Measurements from ENCODE around the gene KIF11.

KIF11 gene

GRCh38 chr10:92591550-92592022, 1.3 kb upstream of the KIF11 start:
- DNase-seq = peak; percentile 94 to 96 (median 96)

GRCh38 chr10:92593619-92594588, 974 bp downstream of the KIF11 start:
- DNase-seq = peak in 2 of 3 donors; percentile 11 to 29

GRCh38 chr10:92595505-92595904, 2.6 kb downstream of the KIF11 start:
- no peak for DNase-seq

- DNase-seq = no peak
Observed at GRCh38 chr10:92598321-92598720, 5.4 kb downstream of the KIF11 start.

GRCh38 chr10:92604841-92605240, 11.9 kb downstream of the KIF11 start:
- no peak for DNase-seq

- peak in 1 of 3 donors; percentile 16 for DNase-seq
Observed at GRCh38 chr10:92615515-92615914, 22.6 kb downstream of the KIF11 start.

GRCh38 chr10:92619368-92619767, 26.4 kb downstream of the KIF11 start:
- DNase-seq = no peak

GRCh38 chr10:92627845-92628480, 35.0 kb downstream of the KIF11 start:
- DNase-seq = peak in 1 of 3 donors; percentile 4

- DNase-seq = no peak
Observed at GRCh38 chr10:92629945-92630344, 37.0 kb downstream of the KIF11 start.

- DNase-seq = no peak
Observed at GRCh38 chr10:92638037-92638436, 45.1 kb downstream of the KIF11 start.

GRCh38 chr10:92640107-92640506, 47.2 kb downstream of the KIF11 start:
- DNase-seq = no peak

- no peak for DNase-seq
Observed at GRCh38 chr10:92641492-92641891, 48.6 kb downstream of the KIF11 start.

GRCh38 chr10:92644921-92645320, 52.0 kb downstream of the KIF11 start:
- DNase-seq = peak; percentile 11 to 46 (median 28)

- peak in 1 of 3 donors; percentile 10 for DNase-seq
Observed at GRCh38 chr10:92650864-92651263, 57.9 kb downstream of the KIF11 start.

- DNase-seq = no peak
Observed at GRCh38 chr10:92655426-92655825, 62.5 kb downstream of the KIF11 start.

GRCh38 chr10:92656266-92656961, 63.5 kb downstream of the KIF11 start:
- DNase-seq = no peak

GRCh38 chr10:92657024-92657423, 64.1 kb downstream of the KIF11 start:
- DNase-seq = no peak

- no peak for DNase-seq
Observed at GRCh38 chr10:92662848-92663247, 69.9 kb downstream of the KIF11 start.

GRCh38 chr10:92664322-92664721, 71.4 kb downstream of the KIF11 start:
- DNase-seq = no peak

- DNase-seq = no peak
Observed at GRCh38 chr10:92667078-92667477, 74.1 kb downstream of the KIF11 start.

GRCh38 chr10:92677708-92678107, 84.8 kb downstream of the KIF11 start:
- no peak for DNase-seq

GRCh38 chr10:92678206-92678605, 85.3 kb downstream of the KIF11 start:
- no peak for DNase-seq

GRCh38 chr10:92681306-92681834, 88.4 kb downstream of the KIF11 start:
- no peak for DNase-seq

Measured in suppressor macrophage treated with lipopolysaccharide for 1 hour (primary cell).